IMR-90 (cell line): ENCODE measurements around the gene NFATC3. TPM values are rescaled to one million over a fixed set of nuclear protein-coding genes. Genes with fewer than 3 reads are reported as not detected.

Experiments used
- ATAC-seq: fragments of 200-7000 bp; cut with Tn5 transposase; 2 replicates; pipeline ENCODE4 v1.9.1; 2020; ENCODE audit warnings: low read depth, mild to moderate bottlenecking, moderate library complexity
- BruUV-seq: library from RNA; stranded (reverse); fragments of 400-500 nt; replicated peaks from 2 replicates; lab custom pipeline; 2021; lab: Mats Ljungman, UMichigan
- CTCF ChIA-PET: fragments of 300-600 bp; formaldehyde crosslinking; extraction: SDS; loops from one replicate; lab custom pipeline; 2021; ENCODE audit warnings: antibody characterized with exemption; lab: Yijun Ruan, JAX
- POLR2A ChIA-PET: fragments of 300-600 bp; sonication (Branson Sonifier 250); formaldehyde crosslinking; loops from one replicate; lab custom pipeline; 2022; ENCODE audit warnings: antibody characterized with exemption; ENCODE audit not compliant: unreplicated experiment; lab: Charles Lee
- DNase-seq: peaks from one replicate; pipeline ENCODE4 v3.0.0; 2013
- H2AFZ ChIP-seq: replicated peaks from 2 replicates; pipeline ENCODE3; 2013; ENCODE audit warnings: low read length, mild to moderate bottlenecking; ENCODE audit not compliant: poor library complexity
- H2AK5ac ChIP-seq: 2 replicates; pipeline ENCODE4 v1.6.1; 2013; ENCODE audit warnings: low read depth, low read length, inconsistent platforms
- H2AK9ac ChIP-seq: replicated peaks from 2 replicates; pipeline ENCODE3; 2013; ENCODE audit warnings: mild to moderate bottlenecking, low read depth, low read length, moderate library complexity; ENCODE audit not compliant: poor library complexity
- H2BK120ac ChIP-seq: 2 replicates; pipeline ENCODE4 v1.6.1; 2013; ENCODE audit warnings: low read depth, low read length, inconsistent platforms
- H2BK15ac ChIP-seq: 3 replicates; pipeline ENCODE4 v1.6.1; 2013; ENCODE audit warnings: low read depth, low read length, inconsistent platforms
- H2BK20ac ChIP-seq: 2 replicates; pipeline ENCODE4 v1.6.1; 2013; ENCODE audit warnings: low read depth, mild to moderate bottlenecking, inconsistent platforms, low read length, moderate library complexity
- H2BK5ac ChIP-seq: 2 replicates; pipeline ENCODE4 v1.6.1; 2013; ENCODE audit warnings: mild to moderate bottlenecking, low read depth, low read length, inconsistent platforms; ENCODE audit not compliant: poor library complexity, severe bottlenecking
- H3K14ac ChIP-seq: replicated peaks from 2 replicates; pipeline ENCODE4 v1.6.1; 2013; ENCODE audit warnings: low read depth, low read length, inconsistent platforms
- H3K18ac ChIP-seq: 2 replicates; pipeline ENCODE4 v1.6.1; 2013; ENCODE audit warnings: low read depth, low read length, control low read depth
- H3K23ac ChIP-seq: 2 replicates; pipeline ENCODE4 v1.6.1; 2013; ENCODE audit warnings: low read depth, low read length, inconsistent platforms
- H3K27ac ChIP-seq: 2 replicates; pipeline ENCODE4 v1.5.1; 2013; ENCODE audit warnings: mild to moderate bottlenecking, control low read depth, low read length; ENCODE audit not compliant: insufficient read depth
- H3K27me3 ChIP-seq: 2 replicates; pipeline ENCODE4 v1.6.1; 2013; ENCODE audit warnings: low read length; ENCODE audit not compliant: control insufficient read depth, insufficient read depth
- H3K36me3 ChIP-seq: 2 replicates; pipeline ENCODE4 v1.6.1; 2013; ENCODE audit warnings: low read length, mixed read lengths; ENCODE audit not compliant: control insufficient read depth, insufficient read depth
- H3K4ac ChIP-seq: 2 replicates; pipeline ENCODE4 v1.6.1; 2013; ENCODE audit warnings: low read depth, low read length, inconsistent platforms
- H3K4me1 ChIP-seq: 2 replicates; pipeline ENCODE4 v1.6.1; 2013; ENCODE audit warnings: low read length, mixed read lengths; ENCODE audit not compliant: control insufficient read depth, insufficient read depth
- H3K4me2 ChIP-seq: 2 replicates; pipeline ENCODE4 v1.6.1; 2013; ENCODE audit warnings: low read depth, mild to moderate bottlenecking, control low read depth, low read length, moderate library complexity
- H3K4me3 ChIP-seq: 2 replicates; pipeline ENCODE4 v1.5.1; 2013; ENCODE audit warnings: low read depth, mild to moderate bottlenecking, control low read depth, low read length, moderate library complexity; ENCODE audit not compliant: insufficient read depth
- H3K56ac ChIP-seq: 2 replicates; pipeline ENCODE4 v1.6.1; 2013; ENCODE audit warnings: low read length, inconsistent platforms; ENCODE audit not compliant: insufficient read depth; ENCODE audit errors: extremely low read depth
- H3K79me1 ChIP-seq, 2 experiments: 2 replicates each; pipeline ENCODE4 v1.6.1; 2013; ENCODE audit warnings: low read length in 2 of 2, inconsistent platforms in 1 of 2, low read depth in 1 of 2
- H3K9ac ChIP-seq: 2 replicates; pipeline ENCODE4 v1.6.1; 2013; ENCODE audit warnings: low read depth, low read length, control low read depth
- H3K9me1 ChIP-seq: 2 replicates; pipeline ENCODE4 v1.6.1; 2013; ENCODE audit warnings: low read length, inconsistent platforms; ENCODE audit not compliant: insufficient read depth
- H3K9me3 ChIP-seq: 2 replicates; pipeline ENCODE4 v1.6.1; 2013; ENCODE audit warnings: low read length; ENCODE audit not compliant: control insufficient read depth, insufficient read depth
- H4K20me1 ChIP-seq: 2 replicates; pipeline ENCODE4 v1.6.1; 2013; ENCODE audit warnings: low read length, inconsistent platforms; ENCODE audit not compliant: insufficient read depth
- H4K5ac ChIP-seq: 2 replicates; pipeline ENCODE4 v1.6.1; 2013; ENCODE audit warnings: mild to moderate bottlenecking, low read depth, low read length, control low read depth
- H4K8ac ChIP-seq, 2 experiments: 2 replicates each; pipeline ENCODE4 v1.6.1; 2013; ENCODE audit warnings: low read depth in 2 of 2, low read length in 2 of 2, control low read depth in 1 of 2, inconsistent platforms in 1 of 2
- H4K91ac ChIP-seq: 2 replicates; pipeline ENCODE4 v1.6.1; 2013; ENCODE audit warnings: low read depth, low read length, inconsistent platforms; ENCODE audit not compliant: insufficient read depth
- BHLHE40 ChIP-seq: fragments of 150-350 bp; IDR thresholded peaks from 2 replicates; pipeline ENCODE4 v1.6.1; 2016; ENCODE audit warnings: mild to moderate bottlenecking, low read depth, low read length
- CEBPB ChIP-seq: IDR thresholded peaks from 2 replicates; pipeline ENCODE4 v1.6.1; 2012; ENCODE audit warnings: low read depth, low read length, improper control_type of control experiment
- CHD1 ChIP-seq: IDR thresholded peaks from 2 replicates; pipeline ENCODE4 v1.6.1; 2012; ENCODE audit warnings: low read depth, low read length, improper control_type of control experiment
- FOS ChIP-seq: fragments of 150-350 bp; IDR thresholded peaks from 2 replicates; pipeline ENCODE4 v1.6.1; 2016; ENCODE audit warnings: low read depth, low read length
- NFE2L2 ChIP-seq: fragments of 150-350 bp; IDR thresholded peaks from 2 replicates; pipeline ENCODE4 v1.6.1; 2016; ENCODE audit warnings: low read depth, mild to moderate bottlenecking, low read length
- RAD21 ChIP-seq: IDR thresholded peaks from 2 replicates; pipeline ENCODE4 v1.6.1; 2012; ENCODE audit warnings: low read length, improper control_type of control experiment
- RFX5 ChIP-seq: IDR thresholded peaks from 2 replicates; pipeline ENCODE4 v1.8.0; 2012; ENCODE audit warnings: low read depth, mild to moderate bottlenecking, low read length, moderate library complexity
- SMC3 ChIP-seq: fragments of 150-350 bp; IDR thresholded peaks from 2 replicates; pipeline ENCODE4 v1.6.1; 2016; ENCODE audit warnings: low read depth, mild to moderate bottlenecking, antibody characterized with exemption, low read length, moderate library complexity
- WGBS, 2 experiments: methylation state at CpG; one replicate each; pipeline versions ENCODE4 v1.1.5 to v1.1.7; 2013; ENCODE audit warnings: missing lambda C conversion rate in 2 of 2; ENCODE audit not compliant: insufficient read length in 1 of 2; ENCODE audit errors: extremely low coverage in 2 of 2; 5-methylcytosine and 5-hydroxymethylcytosine counted together
- dilution Hi-C: fragments of 300-500 bp; cut with HindIII; formaldehyde crosslinking; loops from one replicate; pipeline ENCODE4 v1.14.3; 2018; ENCODE audit warnings: low sequenced_read_pairs; ENCODE audit not compliant: unreplicated experiment
- in situ Hi-C: fragments of 300-500 bp; cut with MboI; formaldehyde crosslinking; loops from 3 replicates; pipeline ENCODE4 v1.14.3; 2019; ENCODE audit warnings: low sequenced_read_pairs, inconsistent platforms, mixed read lengths
- intact Hi-C: fragments of 100-400 bp; cut with micrococcal nuclease; formaldehyde crosslinking; loops from 2 replicates; pipeline ENCODE4 v1.10.0; 2022
- polyA plus RNA-seq, 3 experiments: library from polyadenylated mRNA; depleted of rRNA; stranded (reverse); fragments of >200 nt; gene quantifications; 2 replicates each; pipeline ENCODE4 v1.2.3, GENCODE V29; 2012; ENCODE audit warnings: low replicate concordance in 1 of 3
- total RNA-seq: library from RNA; depleted of rRNA; stranded (reverse); fragments of >200 nt; gene quantifications from 2 replicates; pipeline ENCODE4 v1.2.3, GENCODE V29; 2012
- TF ChIP-seq, protein P1 (sequence below): conservative IDR thresholded peaks from 2 replicates; pipeline ENCODE4 v1.5.1; 2012; ENCODE audit warnings: mild to moderate bottlenecking, low read depth, low read length, improper control_type of control experiment
- TF ChIP-seq, protein P2 (sequence below): fragments of 150-350 bp; IDR thresholded peaks from 2 replicates; pipeline ENCODE4 v1.6.1; 2017; ENCODE audit warnings: mild to moderate bottlenecking, antibody characterized with exemption, low read length, low read depth

Gene NFATC3
- total and polyA plus RNA-seq, 2 of the 4 experiments (the other 2 are of a cell fraction): 6.3 to 21.5 TPM

DNA sequence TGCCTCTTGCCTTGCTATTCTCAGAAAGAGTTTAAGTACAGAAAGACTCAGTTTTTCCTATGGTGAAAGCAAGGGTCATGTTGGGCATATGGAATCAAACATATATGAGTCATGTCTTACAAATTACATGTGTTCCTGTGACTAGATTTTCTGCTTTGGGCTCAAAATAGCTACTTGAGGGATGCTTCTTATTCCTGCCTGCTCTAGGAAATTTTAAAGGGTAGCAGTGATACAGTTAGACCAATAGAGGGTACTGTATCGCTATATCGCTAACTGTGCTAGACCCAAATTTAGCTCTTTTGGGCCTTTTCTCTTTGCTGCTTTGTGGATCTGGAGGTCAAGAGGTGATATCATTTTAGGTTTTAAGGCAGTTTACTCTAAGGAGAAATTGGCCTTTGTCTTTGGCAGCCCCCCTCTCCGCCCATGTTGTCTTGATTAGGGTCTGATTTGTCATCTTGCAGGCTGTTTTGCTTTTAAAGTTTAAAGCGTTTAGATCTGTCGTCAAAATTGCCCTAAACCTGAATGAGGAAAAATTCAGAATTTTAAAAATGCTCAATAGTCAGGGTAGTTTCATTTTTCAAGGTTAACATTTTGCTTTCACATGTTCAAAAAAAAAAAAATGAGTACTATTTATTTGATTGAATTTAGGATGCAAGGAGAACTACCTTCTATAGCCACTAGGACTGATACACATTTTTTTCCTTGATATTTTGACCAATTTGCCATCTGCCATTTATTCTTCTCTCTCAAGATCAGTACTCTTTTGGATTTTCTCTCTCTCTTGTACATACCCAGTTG is 8.8 kb downstream of the NFATC3 start:
- Histone ChIP-seq H4K20me1 (peaks cover 16% of the 10 kb centered on the region; the same call in 1 of the 2 replicates), H2BK20ac (no peak overlapping the region), H3K27ac (no peak overlapping the region), H2AK5ac (no peak overlapping the region), H3K14ac (no peak overlapping the region), H3K23ac (no peak overlapping the region; the same call in 1 of the 2 replicates), H3K18ac (no peak overlapping the region), H3K36me3 (no peaks in the 10 kb centered on the region), H3K9ac (no peak overlapping the region), H3K27me3 (no peaks in the 10 kb centered on the region), H3K56ac (no peak overlapping the region), H4K8ac (no peak overlapping the region), H3K4me1 (peaks cover 2% of the 10 kb centered on the region; the same call in 1 of the 2 replicates), H3K4me3 (no peak overlapping the region), H4K91ac (no peak overlapping the region), H3K9me1 (peaks cover 5% of the 10 kb centered on the region), H3K4ac (no peak overlapping the region), H2BK5ac (no peak overlapping the region), H3K79me1 (peaks cover 32 to 66% of the 10 kb centered on the region in 2 experiments), H2BK15ac (no peak overlapping the region), H3K9me3 (no peaks in the 10 kb centered on the region), H2BK120ac (no peak overlapping the region), H3K4me2 (no peak overlapping the region), H4K5ac (0 out of 2 replicates have a peak overlapping the region, but pooled peaks have one; percentile 17), H2AK9ac (no peak overlapping the region), H2AFZ (no peak overlapping the region)
- TF ChIP-seq, protein P1, sequence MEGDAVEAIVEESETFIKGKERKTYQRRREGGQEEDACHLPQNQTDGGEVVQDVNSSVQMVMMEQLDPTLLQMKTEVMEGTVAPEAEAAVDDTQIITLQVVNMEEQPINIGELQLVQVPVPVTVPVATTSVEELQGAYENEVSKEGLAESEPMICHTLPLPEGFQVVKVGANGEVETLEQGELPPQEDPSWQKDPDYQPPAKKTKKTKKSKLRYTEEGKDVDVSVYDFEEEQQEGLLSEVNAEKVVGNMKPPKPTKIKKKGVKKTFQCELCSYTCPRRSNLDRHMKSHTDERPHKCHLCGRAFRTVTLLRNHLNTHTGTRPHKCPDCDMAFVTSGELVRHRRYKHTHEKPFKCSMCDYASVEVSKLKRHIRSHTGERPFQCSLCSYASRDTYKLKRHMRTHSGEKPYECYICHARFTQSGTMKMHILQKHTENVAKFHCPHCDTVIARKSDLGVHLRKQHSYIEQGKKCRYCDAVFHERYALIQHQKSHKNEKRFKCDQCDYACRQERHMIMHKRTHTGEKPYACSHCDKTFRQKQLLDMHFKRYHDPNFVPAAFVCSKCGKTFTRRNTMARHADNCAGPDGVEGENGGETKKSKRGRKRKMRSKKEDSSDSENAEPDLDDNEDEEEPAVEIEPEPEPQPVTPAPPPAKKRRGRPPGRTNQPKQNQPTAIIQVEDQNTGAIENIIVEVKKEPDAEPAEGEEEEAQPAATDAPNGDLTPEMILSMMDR: peak; percentile 54
- TF ChIP-seq RFX5 (no peak), SMC3 (peak; percentile 14; the same call in 1 of the 2 replicates), RAD21 (peak; percentile 56), FOS (no peak), CEBPB (no peak), NFE2L2 (no peak), BHLHE40 (no peak), CHD1 (no peak)
- TF ChIP-seq, protein P2, sequence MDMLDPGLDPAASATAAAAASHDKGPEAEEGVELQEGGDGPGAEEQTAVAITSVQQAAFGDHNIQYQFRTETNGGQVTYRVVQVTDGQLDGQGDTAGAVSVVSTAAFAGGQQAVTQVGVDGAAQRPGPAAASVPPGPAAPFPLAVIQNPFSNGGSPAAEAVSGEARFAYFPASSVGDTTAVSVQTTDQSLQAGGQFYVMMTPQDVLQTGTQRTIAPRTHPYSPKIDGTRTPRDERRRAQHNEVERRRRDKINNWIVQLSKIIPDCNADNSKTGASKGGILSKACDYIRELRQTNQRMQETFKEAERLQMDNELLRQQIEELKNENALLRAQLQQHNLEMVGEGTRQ: no peak
- intact Hi-C loops (loop anchor here (1.0 to 5.0 kb wide), 2 partner anchors 38 to 135 kb away; no protein-coding TSS in a partner anchor), dilution Hi-C loops (no loop called here), in situ Hi-C loops (loop anchor here (10.0 kb wide), 1 partner anchor 131 kb away; no protein-coding TSS in a partner anchor)
- BruUV-seq: no TSS peak
- DNase-seq (peak; percentile 69), ATAC-seq (peak; percentile 69)
- whole genome bisulfite sequencing, 2 experiments: 79% methylated on average over 2 of the region's 5 CpGs; no CpG with 5 or more reads in 1 of the 2 experiments
- ChIA-PET POLR2A (no interaction called here), CTCF (interaction anchor here (0.8 to 1.5 kb wide), 4 partner anchors 28 to 134 kb away, joined by 3 to 8 read pairs (median 4); no protein-coding TSS in a partner anchor)
